Globus pallidus (tissue), 1 donor: ENCODE measurements around the gene CTDP1.

Experiments
- DNase-seq: peaks from one replicate; pipeline ENCODE4 v3.0.0-alpha.2; 2015; ENCODE audit warnings: low spot score

Gene CTDP1

GRCh38 chr18:79763407-79763806 is 83.8 kb downstream of the CTDP1 start:
- DNase-seq = no peak

- no peak for DNase-seq
Measured at GRCh38 chr18:79764131-79764530, 84.5 kb downstream of the CTDP1 start.

GRCh38 chr18:79765491-79766245 is 86.1 kb downstream of the CTDP1 start:
- no peak for DNase-seq

GRCh38 chr18:79766308-79766707 is 86.7 kb downstream of the CTDP1 start:
- DNase-seq = no peak

GRCh38 chr18:79768745-79769144 is 89.1 kb downstream of the CTDP1 start:
- no peak for DNase-seq

GRCh38 chr18:79769698-79770500 is 90.3 kb downstream of the CTDP1 start:
- DNase-seq = no peak

GRCh38 chr18:79770501-79770815 is 90.9 kb downstream of the CTDP1 start:
- DNase-seq = no peak

GRCh38 chr18:79770826-79771225 is 91.2 kb downstream of the CTDP1 start:
- DNase-seq = no peak

- no peak for DNase-seq
Measured at GRCh38 chr18:79771446-79772107, 92.0 kb downstream of the CTDP1 start.

GRCh38 chr18:79772108-79772864 is 92.7 kb downstream of the CTDP1 start:
- DNase-seq = no peak

- no peak for DNase-seq
Measured at GRCh38 chr18:79772865-79773696, 93.5 kb downstream of the CTDP1 start.

- no peak for DNase-seq
Measured at GRCh38 chr18:79774111-79774510, 94.5 kb downstream of the CTDP1 start.

GRCh38 chr18:79775441-79776221 is 96.0 kb downstream of the CTDP1 start:
- no peak for DNase-seq

- no peak for DNase-seq
Measured at GRCh38 chr18:79776674-79777073, 97.1 kb downstream of the CTDP1 start.

GRCh38 chr18:79778291-79778791 is 98.7 kb downstream of the CTDP1 start:
- DNase-seq = no peak

GRCh38 chr18:79779021-79779699 is 99.6 kb downstream of the CTDP1 start:
- DNase-seq = no peak

- no peak for DNase-seq
Measured at GRCh38 chr18:79779700-79780190, 100.1 kb downstream of the CTDP1 start.

GRCh38 chr18:79780547-79780946 is 100.9 kb downstream of the CTDP1 start:
- DNase-seq = no peak

- no peak for DNase-seq
Measured at GRCh38 chr18:79781331-79781941, 101.8 kb downstream of the CTDP1 start.
